Adipocyte (in vitro differentiated cells): ENCODE measurements around the gene PEX10.
A peak's percentile ranks its signal among the peaks of the same experiment; 100 is the strongest.

Source experiments
- DNase-seq: peaks from one replicate; pipeline ENCODE4 v3.0.0-alpha.2; 2015; ENCODE audit warnings: low read depth
- H3K27me3 ChIP-seq: replicated peaks from 2 replicates; pipeline ENCODE4 v1.7.0; 2013; ENCODE audit warnings: mild to moderate bottlenecking, low read length, moderate library complexity; ENCODE audit not compliant: control insufficient read depth, insufficient read depth
- H3K36me3 ChIP-seq: 2 replicates; pipeline ENCODE4 v1.7.0; 2013; ENCODE audit warnings: low read length, mild to moderate bottlenecking, moderate library complexity; ENCODE audit not compliant: control insufficient read depth, insufficient read depth, severe bottlenecking
- H3K4me1 ChIP-seq: 2 replicates; pipeline ENCODE4 v1.7.0; 2013; ENCODE audit warnings: mild to moderate bottlenecking, low read length, moderate library complexity; ENCODE audit not compliant: control insufficient read depth, insufficient read depth
- H3K4me3 ChIP-seq: 2 replicates; pipeline ENCODE4 v1.7.0; 2013; ENCODE audit warnings: mild to moderate bottlenecking, low read length, moderate library complexity
- H3K9ac ChIP-seq: 2 replicates; pipeline ENCODE4 v1.7.0; 2013; ENCODE audit warnings: mild to moderate bottlenecking, low read length, moderate library complexity
- H3K9me3 ChIP-seq: 2 replicates; pipeline ENCODE4 v1.7.0; 2013; ENCODE audit warnings: mild to moderate bottlenecking, low read length, moderate library complexity; ENCODE audit not compliant: control insufficient read depth

The PEX10 gene

DNA sequence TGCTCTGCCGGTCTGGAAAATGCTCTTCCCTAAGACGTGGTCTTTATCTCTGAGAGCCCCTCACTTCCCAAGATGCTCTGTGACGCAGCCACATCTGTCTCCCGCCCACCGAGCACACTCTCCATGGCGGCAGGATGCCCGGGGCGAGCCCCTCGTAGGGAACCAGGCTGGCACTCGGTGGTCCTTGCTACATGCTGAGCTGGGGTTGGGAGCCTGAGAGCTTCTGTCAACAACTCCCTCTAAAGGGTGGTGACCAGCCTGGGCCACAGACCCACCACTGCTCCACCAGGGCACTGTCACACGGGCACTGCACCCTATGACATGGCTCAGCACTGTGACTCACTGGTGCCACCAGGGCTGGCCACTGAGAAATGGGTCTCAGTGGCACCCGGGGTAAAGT lies 2.6 kb downstream of the PEX10 start:
- Histone ChIP-seq H3K27me3 (no peaks in the 10 kb centered on the region), H3K9me3 (no peaks in the 10 kb centered on the region), H3K4me3 (no peak overlapping the region), H3K36me3 (peaks cover 38% of the 10 kb centered on the region), H3K4me1 (peaks cover 9% of the 10 kb centered on the region), H3K9ac (no peak overlapping the region)
- no peak for DNase-seq

DNA sequence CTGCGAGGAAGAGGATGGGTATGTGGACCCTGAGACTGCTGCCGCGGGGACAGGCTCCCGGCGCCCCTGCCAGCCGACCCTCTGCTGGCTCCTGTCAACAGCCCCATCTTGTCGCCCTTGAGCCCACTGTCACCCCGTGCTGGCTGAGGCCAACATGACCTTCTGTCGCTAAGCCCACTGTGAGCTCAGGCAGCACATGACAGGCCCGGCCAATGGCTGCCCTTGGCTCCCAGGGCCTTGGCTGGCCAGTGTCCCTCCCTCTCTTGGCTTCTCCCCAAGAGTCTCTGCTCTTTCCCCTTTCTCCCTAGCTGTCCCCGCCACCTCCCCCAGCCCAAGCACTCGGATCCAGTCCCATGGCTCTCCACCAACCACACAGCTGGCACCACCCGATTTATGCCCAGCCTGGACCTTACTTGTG lies 3.5 kb downstream of the PEX10 start:
- Histone ChIP-seq H3K27me3 (no peaks in the 10 kb centered on the region), H3K9me3 (no peaks in the 10 kb centered on the region), H3K4me1 (peaks cover 6% of the 10 kb centered on the region), H3K4me3 (no peak overlapping the region), H3K9ac (no peak overlapping the region), H3K36me3 (peaks cover 47% of the 10 kb centered on the region)
- DNase-seq = no peak

DNA sequence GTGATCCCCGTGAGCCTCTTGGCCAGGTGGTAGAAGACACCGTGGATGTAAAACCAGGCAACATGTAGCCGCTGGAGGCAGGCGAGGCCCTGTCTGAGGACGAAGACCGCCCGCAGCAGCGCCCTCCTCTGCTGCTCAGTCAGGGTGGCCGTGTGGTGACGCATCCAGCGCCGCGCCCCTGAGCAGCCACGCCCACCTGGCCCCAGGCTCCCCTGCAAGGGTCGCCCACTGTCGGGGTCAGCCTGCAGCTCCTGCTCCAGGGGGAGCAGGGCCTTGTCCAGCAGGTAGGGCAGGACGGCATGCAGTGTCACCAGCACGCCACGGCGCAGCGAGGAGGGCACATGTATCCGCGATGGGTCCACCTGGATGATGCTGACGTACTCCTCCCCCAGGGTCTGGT lies 3.9 kb downstream of the PEX10 start:
- no peak overlapping the region for H3K4me3 ChIP-seq
- peaks cover 51% of the 10 kb centered on the region for H3K36me3 ChIP-seq

DNA sequence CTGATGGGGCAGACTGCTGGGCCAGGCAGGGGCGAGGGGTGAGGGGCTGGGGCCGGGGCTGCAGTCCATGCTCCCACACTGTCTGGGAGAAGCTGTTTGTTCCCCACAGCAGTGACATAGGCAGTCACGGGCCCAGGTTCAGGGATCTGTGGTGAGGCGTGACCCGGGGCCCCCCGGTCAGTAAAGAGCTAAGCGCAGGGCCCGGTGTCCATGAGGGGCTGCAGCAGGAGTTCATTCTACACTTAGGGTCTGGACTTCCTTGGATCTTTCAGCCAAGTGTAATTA lies 4.4 kb downstream of the PEX10 start:
- no peaks in the 10 kb centered on the region for H3K27me3 ChIP-seq
- no peaks in the 10 kb centered on the region for H3K9me3 ChIP-seq
- peaks cover 56% of the 10 kb centered on the region for H3K36me3 ChIP-seq
- no peak for DNase-seq
- no peak overlapping the region for H3K9ac ChIP-seq
- peaks cover 6% of the 10 kb centered on the region for H3K4me1 ChIP-seq
- no peak overlapping the region for H3K4me3 ChIP-seq

More for the DNA sequence above, 3.9 kb downstream of the PEX10 start:
- Histone ChIP-seq H3K9ac (no peak overlapping the region), H3K27me3 (no peaks in the 10 kb centered on the region), H3K9me3 (no peaks in the 10 kb centered on the region), H3K4me1 (peaks cover 6% of the 10 kb centered on the region)
- DNase-seq = no peak

DNA sequence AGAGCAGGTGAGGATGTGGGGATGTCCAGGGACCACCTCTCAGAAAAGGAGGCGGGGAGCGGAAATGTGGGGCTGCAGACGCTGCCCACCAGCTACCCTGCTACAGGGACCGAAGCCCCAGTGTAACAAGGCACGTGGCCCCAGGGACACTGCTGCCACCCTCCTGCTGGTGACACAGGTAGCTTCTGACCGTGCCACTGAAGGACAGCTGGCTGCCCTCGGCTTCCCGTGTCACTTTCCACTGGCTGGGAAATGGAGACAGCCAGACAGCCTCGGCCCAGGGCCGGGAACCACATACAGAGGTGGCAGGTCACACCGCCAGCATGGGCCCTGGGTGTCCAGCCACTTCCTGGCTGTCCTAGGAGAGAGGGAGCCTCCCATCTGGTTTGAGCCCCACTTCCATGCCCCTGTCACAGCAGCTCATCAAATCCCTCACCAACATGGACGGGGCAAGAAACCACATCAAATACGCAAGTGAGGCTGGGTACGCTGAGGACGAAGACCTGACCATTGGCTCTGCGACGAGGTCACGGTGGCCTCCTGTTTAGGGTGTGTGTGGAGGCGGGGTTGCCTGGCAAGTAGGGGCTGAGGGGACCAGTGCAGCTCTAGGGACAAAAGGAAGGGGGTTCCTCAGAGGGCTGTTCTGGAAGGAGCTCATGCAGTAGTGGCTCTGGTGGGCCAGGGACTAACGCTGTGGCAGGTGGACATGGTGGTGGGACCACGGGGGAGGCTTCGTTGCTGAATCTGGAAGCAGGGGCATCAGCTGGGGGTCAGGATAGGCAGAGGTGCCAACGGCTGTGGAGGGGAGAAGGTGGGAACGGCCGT lies 5.0 kb downstream of the PEX10 start:
- Histone ChIP-seq H3K27me3 (no peaks in the 10 kb centered on the region), H3K9me3 (no peaks in the 10 kb centered on the region), H3K4me3 (no peak overlapping the region), H3K9ac (no peak overlapping the region), H3K36me3 (peaks cover 62% of the 10 kb centered on the region), H3K4me1 (peaks cover 6% of the 10 kb centered on the region)
- no peak for DNase-seq

DNA sequence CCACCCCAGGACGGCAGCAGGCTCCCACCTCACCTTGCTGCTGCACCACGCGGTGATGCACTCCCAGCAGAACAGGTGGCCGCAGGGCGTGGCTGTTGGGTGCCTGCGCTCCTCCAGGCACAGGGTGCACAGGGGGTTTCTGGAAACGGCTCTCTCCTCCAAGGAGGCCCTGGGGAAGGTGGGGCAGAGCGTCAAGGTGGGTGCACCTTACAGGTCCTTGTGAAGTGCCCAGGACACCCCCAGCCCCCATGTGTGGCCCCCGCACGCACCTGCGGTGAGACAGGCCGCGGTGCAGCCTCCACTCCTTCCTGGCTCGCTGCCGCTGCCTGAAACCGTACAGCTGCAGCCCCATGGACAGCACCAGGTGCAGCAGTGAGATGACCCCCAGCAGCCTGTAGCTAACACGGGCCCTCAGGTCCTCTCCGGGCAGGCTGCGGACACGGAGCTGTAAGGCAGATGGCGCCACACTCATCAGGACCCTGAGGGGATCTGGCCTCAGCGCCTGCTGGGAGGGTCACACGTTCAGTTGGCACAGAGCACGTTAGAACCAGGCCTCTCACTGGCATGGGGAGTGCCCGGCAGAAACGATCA lies 5.8 kb downstream of the PEX10 start:
- H3K9ac ChIP-seq = no peak overlapping the region
- peaks cover 70% of the 10 kb centered on the region for H3K36me3 ChIP-seq
- peaks cover 3% of the 10 kb centered on the region for H3K4me1 ChIP-seq
- H3K9me3 ChIP-seq = no peaks in the 10 kb centered on the region
- no peak for DNase-seq
- H3K27me3 ChIP-seq = no peaks in the 10 kb centered on the region
- no peak overlapping the region for H3K4me3 ChIP-seq

DNA sequence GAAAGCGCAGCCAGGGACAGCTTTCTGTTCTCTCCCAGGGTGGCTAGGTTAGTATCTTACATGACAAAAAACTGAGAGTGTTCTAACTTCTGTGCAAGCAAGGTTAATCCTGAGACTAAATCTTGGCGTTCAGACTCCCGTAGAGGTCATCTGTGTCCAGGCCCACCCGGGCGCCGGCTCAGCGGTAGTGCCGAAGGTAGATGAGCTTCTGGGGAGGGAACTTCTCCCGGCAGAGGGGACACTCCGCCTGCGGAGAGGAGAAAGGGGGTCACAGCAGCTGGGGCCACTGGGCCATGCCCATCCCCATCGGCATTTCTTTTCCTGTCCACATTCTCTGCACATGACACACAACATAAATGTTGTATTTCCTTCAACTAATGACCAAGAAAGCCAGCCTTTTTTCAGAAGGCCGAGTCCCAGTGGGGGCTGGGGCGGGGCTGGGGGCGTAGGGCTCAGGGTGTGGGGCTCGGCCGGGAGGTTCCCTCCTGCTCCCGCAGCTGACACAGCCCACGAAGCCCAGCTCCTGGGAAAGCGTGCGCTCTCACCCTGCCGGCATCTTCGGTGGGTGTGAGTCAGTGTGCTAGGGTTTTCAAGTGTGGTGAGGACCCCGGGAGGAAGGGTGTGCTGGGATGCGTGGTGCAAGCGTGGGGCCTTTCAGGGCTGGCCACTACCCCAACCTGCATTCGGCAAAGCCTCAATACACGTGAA lies 6.6 kb downstream of the PEX10 start:
- Histone ChIP-seq H3K4me3 (no peak overlapping the region), H3K9ac (peak overlapping the region; percentile 36), H3K36me3 (peaks cover 74% of the 10 kb centered on the region), H3K9me3 (no peaks in the 10 kb centered on the region), H3K27me3 (no peaks in the 10 kb centered on the region), H3K4me1 (no peaks in the 10 kb centered on the region)
- DNase-seq = no peak

DNA sequence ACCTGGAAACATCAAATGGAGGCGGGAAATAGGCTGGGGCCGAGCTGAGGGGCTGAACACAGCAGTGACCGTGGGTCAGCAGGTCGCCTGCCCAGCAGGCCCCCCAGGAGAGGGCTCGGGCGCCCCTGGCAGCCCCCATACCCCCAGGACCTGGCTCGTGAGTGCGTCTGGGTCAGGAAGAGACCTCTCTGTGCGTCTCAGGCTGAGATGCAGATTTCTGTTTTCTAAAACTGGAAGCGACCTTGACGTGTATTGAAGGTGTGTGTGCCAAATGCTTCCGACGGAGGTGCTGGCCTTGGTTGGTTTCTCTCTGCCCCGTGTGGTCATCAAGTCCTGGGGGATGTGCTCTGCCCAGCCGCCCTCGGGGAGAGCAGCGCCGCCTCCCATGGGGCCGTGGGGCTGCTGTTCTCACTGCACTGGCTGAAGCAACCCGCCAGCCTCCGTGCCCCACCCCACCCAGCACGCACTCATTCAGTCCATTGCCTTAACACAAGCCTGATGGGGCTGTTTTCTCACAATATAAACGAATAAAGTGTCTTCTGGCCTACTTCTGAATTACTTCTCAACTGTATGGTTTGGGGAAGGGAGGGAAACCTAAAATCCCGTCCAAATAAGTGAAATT lies 7.4 kb downstream of the PEX10 start:
- DNase-seq = no peak
- Histone ChIP-seq H3K27me3 (no peaks in the 10 kb centered on the region), H3K4me3 (no peak overlapping the region), H3K4me1 (no peaks in the 10 kb centered on the region), H3K9me3 (no peaks in the 10 kb centered on the region), H3K36me3 (peaks cover 81% of the 10 kb centered on the region), H3K9ac (peak overlapping the region; percentile 36)

DNA sequence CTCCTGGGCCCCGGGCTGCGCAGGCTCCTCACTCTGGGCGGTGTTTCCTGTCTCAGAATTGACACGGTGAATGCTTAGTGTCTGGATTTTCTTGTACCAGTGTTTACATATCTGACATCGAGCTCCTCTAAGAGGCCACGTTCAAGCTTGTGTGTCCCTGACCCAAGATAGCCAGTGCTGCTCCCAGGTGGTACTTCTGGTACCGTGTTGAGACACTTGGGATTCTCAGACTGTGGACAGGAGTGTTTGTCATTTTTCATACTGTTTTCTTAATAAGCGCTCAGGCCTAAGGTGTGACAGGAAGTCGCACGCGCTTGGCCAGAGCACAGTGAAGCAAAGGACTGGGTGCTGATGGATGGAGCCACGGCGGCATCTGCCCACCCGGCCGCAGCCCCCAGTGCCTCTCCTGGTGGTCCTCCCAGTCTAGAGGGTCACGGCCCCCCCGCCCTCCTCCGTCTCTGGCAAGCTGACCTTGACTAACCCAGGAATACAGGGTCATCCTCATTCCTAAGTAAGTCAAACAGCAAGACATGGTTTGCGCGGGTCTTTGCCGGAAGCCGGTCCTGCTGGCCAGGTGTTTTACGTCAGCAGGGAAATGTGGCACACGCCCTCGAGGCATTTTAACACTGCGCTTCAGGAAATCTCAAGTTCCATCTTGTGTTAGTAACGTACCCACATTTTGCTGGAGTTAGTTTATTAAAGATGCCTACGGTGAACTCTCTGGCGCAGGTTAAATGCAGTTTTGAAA lies 8.0 kb downstream of the PEX10 start:
- no peaks in the 10 kb centered on the region for H3K9me3 ChIP-seq
- H3K27me3 ChIP-seq = no peaks in the 10 kb centered on the region
- no peak overlapping the region for H3K9ac ChIP-seq
- peaks cover 88% of the 10 kb centered on the region for H3K36me3 ChIP-seq
- DNase-seq = no peak
- H3K4me1 ChIP-seq = no peaks in the 10 kb centered on the region
- H3K4me3 ChIP-seq = no peak overlapping the region

DNA sequence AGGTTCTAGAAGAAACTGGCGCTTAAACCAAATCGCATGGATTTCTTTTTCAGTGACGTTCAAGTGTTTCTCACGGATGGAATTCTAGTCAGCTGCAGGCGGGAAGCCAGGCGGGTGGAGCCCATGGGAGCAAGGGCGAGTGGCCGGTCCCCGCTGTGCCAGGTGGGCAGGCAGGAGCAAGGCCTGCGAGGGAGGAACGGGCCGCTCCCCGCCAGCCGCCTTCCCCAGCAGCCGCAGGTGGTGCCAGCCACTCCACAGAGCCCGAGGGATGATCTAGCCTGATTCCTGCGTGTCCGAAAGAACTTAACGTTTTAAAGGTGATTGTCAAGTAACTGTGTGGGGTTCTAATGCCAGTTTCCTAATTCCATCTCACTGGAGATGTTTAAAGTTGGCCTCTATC lies 9.1 kb downstream of the PEX10 start:
- no peak overlapping the region for H3K4me3 ChIP-seq
- no peaks in the 10 kb centered on the region for H3K27me3 ChIP-seq
- H3K9me3 ChIP-seq = no peaks in the 10 kb centered on the region
- no peak overlapping the region for H3K9ac ChIP-seq
- peaks cover 8% of the 10 kb centered on the region for H3K4me1 ChIP-seq
- no peak for DNase-seq
- peaks cover 89% of the 10 kb centered on the region for H3K36me3 ChIP-seq

DNA sequence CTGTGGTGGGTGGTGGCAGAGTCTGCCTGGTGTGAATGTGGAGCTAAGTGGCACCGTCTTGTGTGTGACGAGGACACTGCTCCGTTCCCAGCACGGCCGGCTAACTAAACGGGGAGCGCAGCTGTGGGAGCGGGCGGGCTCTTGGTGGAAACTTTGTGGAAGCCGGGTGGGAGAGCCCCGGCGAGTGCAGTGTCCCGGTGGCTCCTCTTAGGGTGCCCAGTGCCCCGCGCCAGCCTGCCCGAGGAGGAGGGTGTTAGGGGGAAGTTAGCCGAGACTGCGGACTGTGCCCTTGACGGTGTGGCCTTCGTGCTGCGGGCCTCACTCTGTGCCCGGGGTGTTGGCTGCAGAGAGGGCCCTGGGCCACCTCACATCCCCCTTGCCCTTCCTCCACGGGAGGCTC lies 9.9 kb downstream of the PEX10 start:
- Histone ChIP-seq H3K9ac (no peak overlapping the region), H3K4me1 (peaks cover 8% of the 10 kb centered on the region), H3K27me3 (no peaks in the 10 kb centered on the region), H3K9me3 (no peaks in the 10 kb centered on the region), H3K36me3 (peaks cover 91% of the 10 kb centered on the region), H3K4me3 (no peak overlapping the region)
- DNase-seq = no peak
